ENCODE measurements around the gene SEMA4C.
A peak's percentile ranks its signal among the peaks of the same experiment; 100 is the strongest.

SEMA4C gene

GRCh38 chr2:96856776-96857666, 12.9 kb downstream of the SEMA4C start:
- H3K79me2 ChIP-seq (ENCODE audit: low read length) = peaks cover 29% of the 10 kb centered on the region
- peaks cover 10% of the 10 kb centered on the region for H3K4me1 ChIP-seq (ENCODE audit: low read length)
- TF ChIP-seq CTCF (IDR thresholded peaks at IDR 0.05; ENCODE audit: low read depth, low read length) = no peak
- TF ChIP-seq EZH2phosphoT487 (IDR thresholded peaks at IDR 0.05; ENCODE audit: low read depth) = no peak
- H3K9me3 ChIP-seq (ENCODE audit: insufficient read depth, low read length) = no peaks in the 10 kb centered on the region
- peak overlapping the region; percentile 51 for H3K27ac ChIP-seq (ENCODE audit: low read length)
- H3K9ac ChIP-seq (ENCODE audit: low read length) = peak overlapping the region; percentile 76
- no peaks in the 10 kb centered on the region for H3K27me3 ChIP-seq (ENCODE audit: low read depth, low read length)
- H3K36me3 ChIP-seq (replicated peaks; ENCODE audit: low read depth, low read length) = peaks cover 13% of the 10 kb centered on the region
- peak overlapping the region; percentile 98 for H3K4me2 ChIP-seq (ENCODE audit: low read length)
- peak overlapping the region; percentile 48 for H2AFZ ChIP-seq (ENCODE audit: low read depth, low read length)
- peak overlapping the region; percentile 85 for H3K4me3 ChIP-seq (ENCODE audit: low read length)
- H4K20me1 ChIP-seq (ENCODE audit: insufficient read depth, low read length) = peaks cover 9% of the 10 kb centered on the region; the same call in 1 of the 2 replicates

- Histone ChIP-seq H3K79me2 (ENCODE audit: low read length) (peaks cover 29% of the 10 kb centered on the region), H3K4me3 (ENCODE audit: low read length) (no peak overlapping the region), H3K9me3 (ENCODE audit: insufficient read depth, low read length) (no peaks in the 10 kb centered on the region), H3K9ac (ENCODE audit: low read length) (no peak overlapping the region), H3K27me3 (ENCODE audit: low read depth, low read length) (no peaks in the 10 kb centered on the region), H3K4me2 (ENCODE audit: low read length) (no peak overlapping the region), H3K27ac (ENCODE audit: low read length) (no peak overlapping the region), H4K20me1 (ENCODE audit: insufficient read depth, low read length) (peaks cover 9% of the 10 kb centered on the region; the same call in 1 of the 2 replicates), H3K4me1 (ENCODE audit: low read length) (peaks cover 6% of the 10 kb centered on the region), H2AFZ (ENCODE audit: low read depth, low read length) (no peak overlapping the region), H3K36me3 (replicated peaks; ENCODE audit: low read depth, low read length) (peaks cover 20% of the 10 kb centered on the region)
- TF ChIP-seq CTCF (IDR thresholded peaks at IDR 0.05; ENCODE audit: low read depth, low read length) = no peak
- no peak for TF ChIP-seq EZH2phosphoT487 (IDR thresholded peaks at IDR 0.05; ENCODE audit: low read depth)
Measured at GRCh38 chr2:96853321-96853720, 16.6 kb downstream of the SEMA4C start.

GRCh38 chr2:96852667-96853066, 17.2 kb downstream of the SEMA4C start:
- H3K27me3 ChIP-seq (ENCODE audit: low read depth, low read length) = no peaks in the 10 kb centered on the region
- H3K27ac ChIP-seq (ENCODE audit: low read length) = no peak overlapping the region
- peaks cover 28% of the 10 kb centered on the region for H3K79me2 ChIP-seq (ENCODE audit: low read length)
- H3K4me2 ChIP-seq (ENCODE audit: low read length) = no peak overlapping the region
- no peak overlapping the region for H3K4me3 ChIP-seq (ENCODE audit: low read length)
- no peak overlapping the region for H2AFZ ChIP-seq (ENCODE audit: low read depth, low read length)
- peaks cover 9% of the 10 kb centered on the region; the same call in 1 of the 2 replicates for H4K20me1 ChIP-seq (ENCODE audit: insufficient read depth, low read length)
- H3K9me3 ChIP-seq (ENCODE audit: insufficient read depth, low read length) = no peaks in the 10 kb centered on the region
- peaks cover 20% of the 10 kb centered on the region for H3K36me3 ChIP-seq (replicated peaks; ENCODE audit: low read depth, low read length)
- no peak overlapping the region for H3K9ac ChIP-seq (ENCODE audit: low read length)
- peaks cover 6% of the 10 kb centered on the region for H3K4me1 ChIP-seq (ENCODE audit: low read length)
- TF ChIP-seq CTCF (IDR thresholded peaks at IDR 0.05; ENCODE audit: low read depth, low read length) (no peak), EZH2phosphoT487 (IDR thresholded peaks at IDR 0.05; ENCODE audit: low read depth) (no peak)

- peaks cover 13% of the 10 kb centered on the region for H3K36me3 ChIP-seq (replicated peaks; ENCODE audit: low read depth, low read length)
- no peaks in the 10 kb centered on the region for H3K9me3 ChIP-seq (ENCODE audit: insufficient read depth, low read length)
- TF ChIP-seq CTCF (IDR thresholded peaks at IDR 0.05; ENCODE audit: low read depth, low read length) (no peak), EZH2phosphoT487 (IDR thresholded peaks at IDR 0.05; ENCODE audit: low read depth) (no peak)
- no peaks in the 10 kb centered on the region for H3K27me3 ChIP-seq (ENCODE audit: low read depth, low read length)
- no peaks in the 10 kb centered on the region for H4K20me1 ChIP-seq (ENCODE audit: insufficient read depth, low read length)
- no peak overlapping the region for H2AFZ ChIP-seq (ENCODE audit: low read depth, low read length)
- H3K27ac ChIP-seq (ENCODE audit: low read length) = no peak overlapping the region
- no peaks in the 10 kb centered on the region for H3K4me1 ChIP-seq (ENCODE audit: low read length)
- no peaks in the 10 kb centered on the region for H3K79me2 ChIP-seq (ENCODE audit: low read length)
- H3K4me2 ChIP-seq (ENCODE audit: low read length) = no peak overlapping the region
- no peak overlapping the region for H3K4me3 ChIP-seq (ENCODE audit: low read length)
- H3K9ac ChIP-seq (ENCODE audit: low read length) = no peak overlapping the region
Measured at GRCh38 chr2:96848264-96848663, 21.6 kb downstream of the SEMA4C start.

Measured in OCI-LY3 (cell line).